ENCODE measurements around the gene REV3L. TPM values are rescaled to one million over a fixed set of nuclear protein-coding genes. Genes with fewer than 3 reads are reported as not detected.

The REV3L gene
- total and polyA plus RNA-seq, 9 of the 15 experiments (the other 6 are each of a cell fraction or from before 2014, with no cell fraction given): 5.5 to 24.4 (median 14.4) TPM

GRCh38 chr6:111416529-111416928 lies 66.5 kb downstream of the REV3L start:
- no TSS peak for BruUV-seq (replicated peaks)
- no peak for TF ChIP-seq ZMIZ1 (IDR thresholded peaks at IDR 0.05; ENCODE audit: low read depth in 2 of 2, low read length in 2 of 2)
- no peak for TF ChIP-seq HMBOX1 (IDR thresholded peaks at IDR 0.05)
- no peak for TF ChIP-seq PBX2 (CRISPR knock-in tag; IDR thresholded peaks at IDR 0.05; ENCODE audit: low read depth)
- no peak for TF ChIP-seq PBX2 (tag; conservative IDR thresholded peaks at IDR 0.05; ENCODE audit: low read depth)
- TF ChIP-seq ELK3 (CRISPR knock-in tag; IDR thresholded peaks at IDR 0.05): no peak
- no peak for TF ChIP-seq CBX8 (IDR thresholded peaks at IDR 0.05; ENCODE audit: borderline replicate concordance, extremely low read depth, low read depth, low read length, poor library complexity, severe bottlenecking)
- TF ChIP-seq MTA3 (IDR thresholded peaks at IDR 0.05; ENCODE audit: borderline replicate concordance): no peak
- no peak for TF ChIP-seq MXD1 (CRISPR knock-in tag; IDR thresholded peaks at IDR 0.05; ENCODE audit: borderline replicate concordance, poor library complexity, severe bottlenecking)
- no peak for TF ChIP-seq ZNF277 (CRISPR knock-in tag; IDR thresholded peaks at IDR 0.05; ENCODE audit: borderline replicate concordance)
- no peak for TF ChIP-seq ZNF77 (CRISPR knock-in tag; IDR thresholded peaks at IDR 0.05)
- no peak for TF ChIP-seq GATAD2B (IDR thresholded peaks at IDR 0.05; ENCODE audit: borderline replicate concordance)

More at GRCh38 chr6:111416529-111416928, 66.5 kb downstream of the REV3L start:
- ChIA-PET POLR2A (interaction anchor here (1.5 kb wide), 1 partner anchor 62 kb away, joined by 3 read pairs; no protein-coding TSS in a partner anchor), CTCF (ENCODE audit: low intra/inter-chr PET ratio) (no interaction called here)
- DNase-seq (ENCODE audit: extremely low read depth in 1 of 4, low spot score in 3 of 4) (no peak), ATAC-seq (no peak), FAIRE-seq (no peak)
- H3K27me3 ChIP-seq (ENCODE audit: control insufficient read depth in 2 of 2, insufficient read depth in 2 of 2, low read length in 2 of 2): no peaks in the 10 kb centered on the region
- peaks cover 25% of the 10 kb centered on the region for H3K36me3 ChIP-seq (ENCODE audit: control insufficient read depth, insufficient read depth, low read length)
- no peak overlapping the region for H3K9ac ChIP-seq (ENCODE audit: insufficient read depth in 1 of 2, low read depth in 2 of 2, low read length in 2 of 2)
- no peak overlapping the region for H2AFZ ChIP-seq (ENCODE audit: low read depth, low read length)
- peaks cover 2 to 4% of the 10 kb centered on the region in 2 experiments; a peak in 2 of 5 replicates for H3K4me1 ChIP-seq (replicated peaks in 1 of 2; ENCODE audit: control insufficient read depth in 2 of 2, insufficient read depth in 2 of 2, low read length in 2 of 2)
- H3K4me2 ChIP-seq (ENCODE audit: insufficient read depth, low read length): no peak overlapping the region
- intact Hi-C loops (cut with micrococcal nuclease) (no loop called here), in situ Hi-C loops (cut with MboI) (no loop called here)
- no peaks in the 10 kb centered on the region for H3K9me1 ChIP-seq (ENCODE audit: control insufficient read depth, insufficient read depth, low read length)
- no peak overlapping the region for H3K27ac ChIP-seq (ENCODE audit: extremely low read depth, low read depth, low read length)
- H3K79me2 ChIP-seq (ENCODE audit: control insufficient read depth, insufficient read depth, low read length): peaks cover 33% of the 10 kb centered on the region
- H4K20me1 ChIP-seq (replicated peaks; ENCODE audit: control insufficient read depth, insufficient read depth, low read length): peaks cover 4% of the 10 kb centered on the region; the same call in 1 of the 2 replicates
- no peak overlapping the region for H3K4me3 ChIP-seq
- no peaks in the 10 kb centered on the region for H3K9me3 ChIP-seq (replicated peaks; ENCODE audit: control insufficient read depth, insufficient read depth, low read depth, low read length)
